Measurements from ENCODE around the gene UBE2B. TPM values are rescaled to one million over a fixed set of nuclear protein-coding genes. Genes with fewer than 3 reads are reported as not detected.

Gene UBE2B
- total RNA-seq, 1 donor from 2014 or later: 63.0 TPM

GRCh38 chr5:134398609-134399155, 27.3 kb downstream of the UBE2B start:
- Mint-ChIP-seq H3K27me3 (ENCODE audit: unreplicated experiment) (peaks cover 1% of the 10 kb centered on the region), H3K27ac (ENCODE audit: unreplicated experiment) (no peak overlapping the region), H3K36me3 (ENCODE audit: low read depth, unreplicated experiment) (peaks cover 12% of the 10 kb centered on the region), H3K4me3 (ENCODE audit: unreplicated experiment) (no peak overlapping the region), H3K9me3 (ENCODE audit: unreplicated experiment) (no peaks in the 10 kb centered on the region), H3K4me1 (ENCODE audit: unreplicated experiment) (no peaks in the 10 kb centered on the region)
- no peak for TF ChIP-seq CTCF (IDR thresholded peaks at IDR 0.05; ENCODE audit: unreplicated experiment)
- no peak for DNase-seq (ENCODE audit: low spot score)

- TF ChIP-seq CTCF (IDR thresholded peaks at IDR 0.05; ENCODE audit: unreplicated experiment): no peak
- no peak for DNase-seq (ENCODE audit: low spot score)
- H3K27ac Mint-ChIP-seq (ENCODE audit: unreplicated experiment): no peak overlapping the region
- no peaks in the 10 kb centered on the region for H3K27me3 Mint-ChIP-seq (ENCODE audit: unreplicated experiment)
- no peaks in the 10 kb centered on the region for H3K9me3 Mint-ChIP-seq (ENCODE audit: unreplicated experiment)
- H3K4me3 Mint-ChIP-seq (ENCODE audit: unreplicated experiment): no peak overlapping the region
- no peaks in the 10 kb centered on the region for H3K4me1 Mint-ChIP-seq (ENCODE audit: unreplicated experiment)
- peaks cover 3% of the 10 kb centered on the region for H3K36me3 Mint-ChIP-seq (ENCODE audit: low read depth, unreplicated experiment)
These were observed 32.6 kb downstream of the UBE2B start for GRCh38 chr5:134403951-134404350.

GRCh38 chr5:134406390-134406789, 35.0 kb downstream of the UBE2B start:
- Mint-ChIP-seq H3K27me3 (ENCODE audit: unreplicated experiment) (peaks cover 2% of the 10 kb centered on the region), H3K4me3 (ENCODE audit: unreplicated experiment) (no peak overlapping the region), H3K4me1 (ENCODE audit: unreplicated experiment) (no peaks in the 10 kb centered on the region), H3K27ac (ENCODE audit: unreplicated experiment) (no peak overlapping the region), H3K36me3 (ENCODE audit: low read depth, unreplicated experiment) (peaks cover 3% of the 10 kb centered on the region), H3K9me3 (ENCODE audit: unreplicated experiment) (no peaks in the 10 kb centered on the region)
- TF ChIP-seq CTCF (IDR thresholded peaks at IDR 0.05; ENCODE audit: unreplicated experiment): no peak
- no peak for DNase-seq (ENCODE audit: low spot score)

- Mint-ChIP-seq H3K4me3 (ENCODE audit: unreplicated experiment) (no peak overlapping the region), H3K27me3 (ENCODE audit: unreplicated experiment) (peaks cover 2% of the 10 kb centered on the region), H3K36me3 (ENCODE audit: low read depth, unreplicated experiment) (peaks cover 3% of the 10 kb centered on the region), H3K27ac (ENCODE audit: unreplicated experiment) (no peak overlapping the region), H3K9me3 (ENCODE audit: unreplicated experiment) (no peaks in the 10 kb centered on the region), H3K4me1 (ENCODE audit: unreplicated experiment) (peaks cover 4% of the 10 kb centered on the region)
- no peak for TF ChIP-seq CTCF (IDR thresholded peaks at IDR 0.05; ENCODE audit: unreplicated experiment)
- DNase-seq (ENCODE audit: low spot score): no peak
These were observed 38.0 kb downstream of the UBE2B start for GRCh38 chr5:134409321-134409720.

GRCh38 chr5:134410822-134411221, 39.5 kb downstream of the UBE2B start:
- peaks cover 3% of the 10 kb centered on the region for H3K36me3 Mint-ChIP-seq (ENCODE audit: low read depth, unreplicated experiment)
- TF ChIP-seq CTCF (IDR thresholded peaks at IDR 0.05; ENCODE audit: unreplicated experiment): no peak
- no peak for DNase-seq (ENCODE audit: low spot score)
- no peaks in the 10 kb centered on the region for H3K9me3 Mint-ChIP-seq (ENCODE audit: unreplicated experiment)
- H3K4me1 Mint-ChIP-seq (ENCODE audit: unreplicated experiment): peaks cover 4% of the 10 kb centered on the region
- no peak overlapping the region for H3K27ac Mint-ChIP-seq (ENCODE audit: unreplicated experiment)
- H3K4me3 Mint-ChIP-seq (ENCODE audit: unreplicated experiment): peak overlapping the region; percentile 99
- H3K27me3 Mint-ChIP-seq (ENCODE audit: unreplicated experiment): peaks cover 2% of the 10 kb centered on the region

Data from endothelial cell (in vitro differentiated cells).